HG03342 (cell line): ENCODE measurements around the gene DMKN.
A peak's percentile ranks its signal among the peaks of the same experiment; 100 is the strongest.

Experiments used
- ATAC-seq: cut with Tn5 transposase; IDR thresholded peaks from one replicate; pipeline ENCODE4 v1.9.1; 2021; ENCODE audit warnings: mild to moderate bottlenecking, moderate library complexity; ENCODE audit not compliant: unreplicated experiment

DMKN gene, protein sequence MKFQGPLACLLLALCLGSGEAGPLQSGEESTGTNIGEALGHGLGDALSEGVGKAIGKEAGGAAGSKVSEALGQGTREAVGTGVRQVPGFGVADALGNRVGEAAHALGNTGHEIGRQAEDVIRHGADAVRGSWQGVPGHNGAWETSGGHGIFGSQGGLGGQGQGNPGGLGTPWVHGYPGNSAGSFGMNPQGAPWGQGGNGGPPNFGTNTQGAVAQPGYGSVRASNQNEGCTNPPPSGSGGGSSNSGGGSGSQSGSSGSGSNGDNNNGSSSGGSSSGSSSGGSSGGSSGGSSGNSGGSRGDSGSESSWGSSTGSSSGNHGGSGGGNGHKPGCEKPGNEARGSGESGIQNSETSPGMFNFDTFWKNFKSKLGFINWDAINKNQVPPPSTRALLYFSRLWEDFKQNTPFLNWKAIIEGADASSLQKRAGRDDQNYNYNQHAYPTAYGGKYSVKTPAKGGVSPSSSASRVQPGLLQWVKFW

DNA sequence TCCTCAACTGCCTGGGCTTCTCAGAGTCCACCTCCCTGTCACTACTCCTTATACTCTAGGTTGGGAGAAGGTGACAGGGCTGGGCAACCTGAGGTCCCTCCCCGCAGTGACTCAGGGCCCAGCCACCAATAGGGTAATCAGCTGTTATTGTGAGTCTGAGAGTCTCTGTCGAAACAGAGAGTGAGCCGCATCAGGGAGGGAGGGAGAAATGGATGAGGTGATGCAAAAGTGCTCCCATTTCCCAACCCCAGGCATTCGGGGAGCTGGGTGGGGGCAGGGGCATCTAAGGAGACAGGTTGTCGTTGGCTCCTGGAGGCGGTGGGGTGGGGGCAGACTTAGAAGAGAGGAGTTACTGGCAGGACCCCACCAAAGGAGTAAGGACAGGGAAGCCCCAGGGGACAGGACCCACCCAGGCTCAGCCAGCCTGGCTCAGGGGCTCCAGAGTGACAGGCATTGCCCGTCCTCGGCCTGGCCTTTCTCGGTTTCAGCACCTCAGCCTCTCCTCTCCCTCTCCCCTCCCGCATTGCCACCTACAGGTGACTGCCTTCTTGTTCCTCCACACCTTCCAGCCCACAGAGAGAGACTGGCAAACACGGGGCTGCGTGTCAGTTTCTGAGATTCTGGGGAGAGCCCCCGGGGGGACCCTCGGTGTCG lies at the start of gene DMKN:
DMKN (minus strand) TSS at position 22 of the 654 bp plus-strand sequence. CDS start 174 bp downstream, outside the sequence.
- ATAC-seq: no peak

DNA sequence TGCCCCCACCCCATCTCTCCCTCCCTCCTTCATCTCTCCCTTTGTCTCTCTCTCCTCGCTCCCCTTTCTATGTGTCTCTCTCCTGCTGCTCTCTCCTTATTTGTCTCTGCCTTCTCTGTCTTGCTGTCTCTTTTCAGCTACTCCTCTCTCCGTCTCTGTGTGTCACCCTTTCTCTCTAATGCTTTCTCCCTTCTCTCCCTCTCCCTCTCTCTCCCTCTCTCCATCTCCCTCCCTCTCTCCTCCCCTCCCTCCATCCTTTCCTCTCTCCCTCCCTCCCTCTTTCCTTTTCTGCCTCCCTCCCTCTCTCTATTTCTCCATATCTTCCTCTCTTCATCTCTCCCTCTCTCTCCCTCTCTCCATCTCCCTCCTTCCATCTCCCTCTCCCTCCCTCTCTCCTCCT lies 49.3 kb upstream of the DMKN start:
- ATAC-seq: no peak

DNA sequence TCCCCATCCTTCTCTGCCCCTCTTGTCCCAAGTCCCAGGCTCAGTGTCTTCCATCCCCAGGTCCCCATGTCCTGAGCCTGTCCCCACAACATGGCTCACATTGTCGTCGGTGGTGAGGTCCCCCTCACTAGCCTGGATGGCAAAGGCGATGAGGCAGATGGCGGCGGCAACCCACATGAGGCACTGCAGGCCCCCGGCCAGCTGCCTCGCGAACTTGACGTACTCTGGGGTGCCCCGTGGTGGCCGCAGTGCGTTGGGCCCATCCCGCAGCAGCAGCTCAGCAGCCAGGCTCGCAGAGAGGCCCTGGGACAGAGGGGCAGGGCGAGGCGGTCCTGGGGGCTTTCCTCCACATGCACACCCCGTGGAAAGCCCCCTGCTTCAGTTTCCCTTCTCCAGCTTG lies 48.9 kb upstream of the DMKN start:
- no peak for ATAC-seq

DNA sequence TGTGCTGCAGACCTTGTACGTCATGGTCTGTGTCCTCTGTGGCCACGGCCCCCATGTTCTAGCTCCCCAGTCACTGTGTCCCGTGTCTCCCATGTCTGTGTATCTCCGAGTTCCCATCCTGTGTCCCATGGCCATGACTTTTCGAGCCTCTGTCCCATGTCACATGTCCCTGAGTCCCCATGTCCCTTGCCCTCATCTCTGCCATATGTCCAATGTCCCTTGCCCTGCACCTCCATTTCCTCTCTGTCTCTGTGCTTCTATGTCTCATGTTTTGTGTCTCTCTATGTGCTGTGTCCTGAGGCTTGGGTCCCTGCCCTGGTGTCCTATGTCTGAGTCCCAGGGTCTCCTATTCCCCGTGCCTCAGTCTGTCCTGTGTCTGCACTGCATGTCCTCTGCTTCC lies 48.0 kb upstream of the DMKN start:
- no peak for ATAC-seq

DNA sequence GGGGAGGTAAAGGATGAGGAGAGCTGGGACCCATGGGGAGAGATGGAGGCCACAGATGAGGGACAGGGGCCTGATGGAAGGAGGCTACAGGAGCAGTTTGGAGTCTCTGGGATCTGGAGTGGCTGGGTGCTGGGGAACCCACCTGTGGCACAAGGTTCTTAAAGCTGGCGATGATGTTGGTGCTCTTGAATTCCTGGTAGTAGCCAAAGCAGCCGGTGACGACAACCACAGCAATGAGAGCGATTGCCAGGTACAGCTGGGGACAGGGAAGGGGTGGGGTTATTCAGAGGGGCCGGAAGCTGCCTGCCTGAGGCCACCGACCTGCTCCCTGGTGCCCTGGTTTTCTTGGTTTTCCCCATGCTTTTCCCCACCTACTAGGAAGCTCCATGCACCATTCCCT lies 47.2 kb upstream of the DMKN start:
- ATAC-seq: no peak

DNA sequence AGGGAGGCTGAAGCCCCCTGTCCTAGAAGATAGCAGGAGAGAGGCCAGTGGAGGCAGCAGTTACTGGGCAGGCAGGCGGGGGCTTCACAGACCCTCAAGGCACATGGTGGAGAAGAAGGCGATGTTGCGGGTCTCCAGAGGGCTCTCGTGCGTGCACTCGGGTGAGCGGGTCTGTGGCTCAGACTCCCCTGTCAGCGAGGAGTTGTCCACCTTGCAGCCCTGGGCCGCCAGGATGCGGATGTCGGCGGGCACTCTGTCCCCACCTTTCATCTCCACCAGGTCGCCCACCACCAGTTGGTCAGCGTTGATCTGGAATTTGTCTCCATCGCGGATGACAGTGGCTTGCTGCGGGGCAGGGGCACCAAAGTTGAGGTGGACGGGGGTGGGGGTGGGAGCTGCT lies 46.8 kb upstream of the DMKN start:
- no peak for ATAC-seq

DNA sequence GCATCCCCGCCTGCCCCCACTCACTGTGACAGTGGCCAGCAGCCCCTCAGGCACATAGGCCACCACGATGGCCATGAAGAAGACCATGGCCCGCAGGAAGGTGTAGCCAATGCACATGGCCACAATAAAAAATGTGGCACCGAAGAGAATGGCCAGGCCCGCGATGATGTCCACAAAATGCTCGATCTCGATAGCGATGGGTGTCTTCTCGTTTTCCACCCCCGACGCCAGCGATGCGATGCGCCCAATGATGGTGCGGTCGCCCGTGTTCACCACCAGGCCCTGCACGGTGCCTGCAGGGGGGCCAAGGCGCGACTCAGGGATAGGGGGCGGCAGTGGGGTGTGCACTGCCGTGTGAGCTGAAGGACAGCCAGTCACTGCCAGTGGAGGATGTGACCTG lies 46.3 kb upstream of the DMKN start:
- no peak for ATAC-seq

DNA sequence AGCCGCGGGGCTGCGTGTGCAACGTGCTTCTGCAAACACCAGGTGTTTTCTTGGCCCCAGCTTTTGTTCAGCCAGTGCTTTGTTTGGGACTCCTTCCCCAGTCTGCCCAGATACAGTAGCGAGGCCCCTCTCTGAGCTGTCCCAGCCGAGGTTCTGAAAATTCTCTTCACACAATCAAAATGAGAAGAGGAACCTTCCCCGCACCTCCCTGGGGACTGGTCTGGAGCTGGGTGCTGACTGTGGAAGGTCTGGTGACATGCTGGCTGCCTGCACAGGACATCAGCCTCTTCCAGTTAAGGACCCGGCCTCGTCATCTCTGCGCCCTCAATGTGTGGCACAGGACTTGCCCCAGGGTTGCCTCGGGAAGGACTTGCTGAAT lies 45.8 kb upstream of the DMKN start:
- peak; percentile 65 for ATAC-seq

DNA sequence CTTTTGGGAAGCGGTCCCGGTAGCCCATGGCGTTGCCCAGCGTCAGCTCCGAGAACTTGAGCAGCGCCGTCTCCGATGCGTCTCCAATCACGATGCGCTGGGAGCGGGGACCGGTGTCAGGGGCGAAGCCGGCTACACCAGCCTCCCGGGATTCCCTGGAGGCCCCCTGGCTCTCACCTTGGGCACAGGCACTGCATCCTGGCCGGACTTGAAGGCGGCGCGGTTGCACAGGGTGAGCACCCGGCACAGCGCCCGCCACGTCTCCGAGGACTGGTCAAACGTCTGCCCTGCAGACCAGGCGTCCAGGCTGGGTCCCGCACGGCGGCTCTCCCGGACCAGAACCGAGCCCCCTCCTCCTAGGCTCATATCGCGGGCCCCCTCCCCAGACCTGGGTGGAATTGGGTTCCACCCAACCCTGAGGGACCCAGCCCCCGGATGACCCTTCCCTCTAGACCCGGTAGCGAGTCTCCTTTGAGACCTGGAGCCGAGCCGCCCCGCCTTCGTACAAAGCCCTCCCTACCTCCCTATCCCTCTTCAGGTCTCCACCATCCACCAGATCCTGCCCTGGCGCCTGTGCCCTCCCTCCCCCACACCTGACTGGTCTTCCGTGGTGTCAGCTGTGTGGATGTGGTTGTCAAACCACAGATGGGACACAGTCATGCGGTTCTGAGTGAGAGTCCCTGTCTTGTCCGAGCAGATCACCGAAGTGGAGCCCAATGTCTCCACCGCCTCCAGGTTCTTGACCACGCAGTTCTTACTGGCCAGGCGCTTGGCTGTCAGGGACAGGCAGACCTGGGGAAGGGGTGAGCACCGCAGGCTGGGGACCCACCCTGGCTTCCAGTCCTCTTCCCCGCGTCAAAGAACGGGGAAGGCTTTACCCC lies 45.2 kb upstream of the DMKN start:
- no peak for ATAC-seq

DNA sequence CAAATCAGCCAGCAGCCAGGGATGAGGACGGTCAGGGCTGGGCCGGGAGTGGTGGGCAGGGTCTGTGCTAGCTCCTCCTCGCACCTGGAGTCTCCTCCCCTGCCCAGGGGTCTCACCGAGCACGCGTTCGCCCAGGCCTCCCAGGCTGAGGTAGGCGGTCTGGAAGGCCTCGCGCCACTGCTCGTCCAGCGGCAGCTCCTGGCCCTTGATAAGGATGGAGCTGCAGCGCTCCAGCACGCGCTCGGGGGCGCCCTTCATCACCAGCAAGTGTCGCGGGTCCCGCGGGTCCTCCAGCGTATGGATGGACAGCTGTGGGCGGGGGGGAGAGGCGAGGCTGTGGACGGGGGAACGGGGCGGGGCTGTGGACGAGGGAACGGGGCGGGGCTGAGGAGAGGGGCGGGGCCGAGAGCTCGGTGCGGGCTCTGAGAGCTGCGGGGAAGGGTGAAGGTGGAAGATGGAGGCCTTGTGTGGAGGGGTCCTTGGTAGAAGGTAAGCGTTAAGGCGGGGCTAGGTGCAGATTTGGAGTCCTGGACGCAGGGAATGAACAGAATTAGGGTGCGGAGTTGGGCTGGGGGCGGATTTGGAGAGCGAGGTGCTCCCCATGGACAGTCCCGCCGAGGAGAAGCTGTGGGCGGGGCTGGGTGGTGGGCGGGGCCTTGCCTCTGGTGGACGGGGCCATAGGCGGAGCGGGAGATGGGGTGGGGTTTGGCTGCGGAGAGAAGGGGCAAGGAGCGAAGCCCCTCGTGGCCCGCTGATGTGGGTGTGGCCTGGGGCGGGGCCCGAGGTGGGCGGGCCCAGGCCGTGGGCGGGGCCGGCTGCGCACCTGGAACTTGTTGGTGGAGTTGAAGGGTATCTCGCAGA lies 44.3 kb upstream of the DMKN start:
- ATAC-seq: no peak

DNA sequence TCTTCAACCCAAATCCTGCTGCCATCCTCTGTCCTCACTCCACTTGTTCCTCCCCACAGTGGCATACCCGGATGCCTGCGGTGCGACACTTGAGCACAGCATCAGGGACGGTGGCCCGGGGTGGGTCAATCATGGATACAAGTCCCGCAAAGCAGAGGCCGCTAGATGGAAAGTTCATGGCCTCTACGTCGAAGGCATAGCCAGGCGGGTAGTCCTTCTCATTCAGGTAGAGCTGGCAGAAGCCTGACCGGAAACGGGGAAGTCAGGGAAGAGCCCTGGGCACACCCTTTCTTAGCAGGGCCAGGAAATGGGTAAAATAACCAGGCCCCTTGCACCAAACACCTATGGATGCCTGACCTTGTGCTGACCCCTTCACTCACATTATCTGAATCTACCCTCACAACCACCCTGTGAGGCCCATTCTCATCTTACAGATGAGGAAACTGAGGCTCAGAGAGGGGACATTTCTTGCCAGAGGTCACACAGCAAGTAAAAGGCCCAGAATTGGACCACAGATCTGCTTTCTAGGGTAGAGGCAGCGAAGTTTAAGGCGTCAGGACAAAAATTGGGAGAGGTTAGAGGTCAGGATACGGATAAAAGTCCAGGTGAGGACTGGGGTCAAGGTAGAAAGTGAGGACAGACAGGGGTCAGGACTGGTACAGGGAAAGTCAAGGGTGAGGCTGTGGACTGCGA lies 43.5 kb upstream of the DMKN start:
- ATAC-seq: no peak

DNA sequence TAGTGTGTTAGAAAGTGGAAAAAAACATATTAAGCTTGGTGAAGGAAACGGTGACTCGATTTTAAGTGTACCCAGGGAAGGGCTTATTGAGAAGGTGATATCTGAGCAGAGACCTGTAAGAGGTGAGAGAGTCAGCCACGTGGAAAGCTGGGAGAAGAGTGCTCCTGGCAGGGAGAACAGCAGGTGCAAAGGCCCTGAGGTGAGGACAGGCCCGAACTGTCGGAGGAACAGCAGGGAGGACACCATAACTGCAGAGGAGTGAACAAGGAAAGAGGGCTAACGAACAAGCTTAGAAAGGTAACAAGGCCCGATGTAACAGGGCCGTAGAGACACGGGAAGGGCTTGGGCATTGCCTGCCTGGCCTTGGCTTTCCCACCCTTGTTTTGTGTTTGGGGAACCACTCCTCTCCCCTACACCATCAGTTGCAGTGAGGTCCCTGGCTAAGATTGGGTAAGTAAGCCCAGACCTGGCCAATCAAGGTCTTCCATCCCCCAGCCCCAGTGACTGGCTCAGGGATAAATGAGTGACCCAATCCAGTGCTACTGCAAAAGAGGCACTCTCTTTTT lies 42.7 kb upstream of the DMKN start:
- ATAC-seq: no peak

DNA sequence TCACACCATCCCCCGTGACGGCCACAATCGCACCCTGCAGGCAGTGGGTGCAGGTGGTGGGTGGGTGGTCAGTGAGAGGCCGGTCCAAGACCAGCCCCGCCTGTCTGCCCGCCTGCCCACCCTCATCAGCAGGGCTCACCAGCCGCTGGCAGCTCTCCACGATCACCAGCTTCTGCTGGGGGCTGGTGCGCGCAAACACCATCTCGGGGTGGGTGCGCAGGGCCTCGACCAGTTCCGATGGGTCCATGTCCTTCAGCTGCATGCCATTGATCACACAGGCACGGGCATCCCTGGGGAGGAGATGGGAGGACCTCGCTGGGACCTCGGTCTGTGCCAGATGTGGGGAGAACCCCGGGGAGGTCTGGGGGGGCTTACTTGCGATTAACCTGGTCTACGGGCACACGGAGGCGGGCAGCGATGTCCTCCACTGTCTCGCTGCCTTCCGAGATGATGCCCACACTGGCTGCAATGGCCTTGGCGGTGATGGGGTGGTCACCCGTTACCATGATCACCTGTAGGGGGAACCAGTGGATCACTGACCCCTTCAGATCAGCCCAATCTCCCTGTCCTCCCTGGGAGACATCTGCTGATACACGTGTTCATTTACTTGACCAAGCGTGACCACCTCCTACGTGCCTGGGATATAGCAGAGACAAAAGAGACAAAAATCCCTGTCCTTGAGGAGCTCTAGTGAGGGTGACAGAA lies 42.0 kb upstream of the DMKN start:
- ATAC-seq: no peak

DNA sequence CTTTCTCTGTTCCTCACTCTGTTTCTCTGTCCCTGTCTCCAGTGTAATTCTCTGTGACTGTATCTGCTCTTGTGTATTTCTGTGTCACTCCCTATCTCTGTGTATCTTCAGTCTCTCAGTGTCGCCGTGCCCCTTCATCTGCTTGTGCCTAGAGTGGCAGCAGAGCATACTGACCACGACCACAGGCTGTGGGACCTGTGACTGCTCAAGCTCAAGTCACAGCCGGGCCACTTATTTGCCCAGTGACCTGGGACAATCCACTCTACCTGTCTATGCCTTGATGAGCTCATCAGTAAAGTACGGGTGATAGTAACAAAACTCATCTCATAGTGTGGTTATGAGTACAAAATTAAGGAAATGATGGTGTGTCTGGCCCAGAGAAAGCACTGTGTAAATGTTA lies 40.6 kb upstream of the DMKN start:
- no peak for ATAC-seq

DNA sequence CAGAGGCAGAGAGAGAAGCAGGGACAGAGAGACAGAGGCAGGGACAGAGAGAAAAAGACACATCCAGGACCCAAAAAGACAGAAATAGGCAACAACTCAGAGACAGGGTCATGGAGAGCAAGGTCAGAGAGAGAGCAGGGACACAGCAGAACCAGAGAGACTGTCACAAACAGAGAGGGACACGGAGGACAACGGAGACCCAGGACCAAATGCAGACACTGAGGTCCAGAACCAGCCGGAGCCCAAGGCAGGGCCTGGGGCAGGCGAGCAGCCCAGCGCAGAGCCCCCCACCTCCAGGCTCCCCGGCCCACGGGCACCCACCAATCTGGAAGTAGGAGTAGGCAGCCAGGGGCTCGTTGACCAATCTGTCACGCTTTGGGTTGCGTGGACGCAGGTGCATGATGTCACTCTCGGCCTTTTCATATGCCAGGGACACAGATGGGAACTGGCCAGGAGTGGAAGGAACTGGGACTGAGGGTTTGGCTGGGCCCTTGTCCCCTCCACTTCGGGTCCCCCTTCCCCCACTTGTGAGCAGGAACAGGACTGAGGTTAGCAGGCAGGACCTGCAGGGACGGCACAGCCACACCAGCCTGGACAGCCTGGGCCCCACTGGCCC lies 40.0 kb upstream of the DMKN start:
- ATAC-seq: no peak

DNA sequence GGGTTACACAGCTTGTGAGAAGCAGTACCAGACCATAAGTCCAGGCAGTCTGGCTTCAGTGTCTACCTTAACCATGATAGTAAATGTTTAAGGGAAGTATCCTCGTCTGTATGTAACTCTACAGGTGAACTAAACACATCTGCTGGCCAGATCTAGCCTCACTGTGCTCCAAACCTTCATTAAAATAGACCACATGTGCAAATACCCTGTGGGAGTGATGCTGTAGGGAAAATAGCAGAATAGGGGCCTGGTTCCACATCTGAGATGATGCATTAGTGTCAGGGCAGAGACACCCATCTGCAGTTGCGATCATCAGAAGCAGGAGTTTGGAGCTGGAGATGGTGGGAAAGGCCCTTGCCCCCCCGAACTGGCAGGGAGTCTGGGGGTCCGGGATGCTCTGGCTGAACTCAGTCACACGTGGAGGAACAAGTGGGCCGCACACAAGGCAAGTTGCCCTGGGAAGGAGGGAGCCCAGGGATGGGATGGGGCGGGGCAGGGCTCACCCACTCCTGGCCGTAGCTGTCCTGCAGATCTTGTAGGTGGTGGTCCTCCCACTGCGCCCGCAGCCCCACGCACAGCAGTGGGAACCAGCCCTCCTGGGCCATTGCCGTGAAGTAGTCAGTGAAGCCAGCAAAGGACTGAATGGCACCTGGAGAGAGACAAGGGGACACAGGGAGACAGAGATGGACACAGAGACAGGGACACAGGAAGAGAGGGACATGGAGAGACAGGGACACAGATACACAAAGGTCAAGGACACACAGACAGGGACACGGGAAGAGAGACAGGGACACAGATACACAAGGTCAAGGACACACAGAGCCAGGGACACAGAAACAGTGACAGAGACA lies 39.3 kb upstream of the DMKN start:
- no peak for ATAC-seq

DNA sequence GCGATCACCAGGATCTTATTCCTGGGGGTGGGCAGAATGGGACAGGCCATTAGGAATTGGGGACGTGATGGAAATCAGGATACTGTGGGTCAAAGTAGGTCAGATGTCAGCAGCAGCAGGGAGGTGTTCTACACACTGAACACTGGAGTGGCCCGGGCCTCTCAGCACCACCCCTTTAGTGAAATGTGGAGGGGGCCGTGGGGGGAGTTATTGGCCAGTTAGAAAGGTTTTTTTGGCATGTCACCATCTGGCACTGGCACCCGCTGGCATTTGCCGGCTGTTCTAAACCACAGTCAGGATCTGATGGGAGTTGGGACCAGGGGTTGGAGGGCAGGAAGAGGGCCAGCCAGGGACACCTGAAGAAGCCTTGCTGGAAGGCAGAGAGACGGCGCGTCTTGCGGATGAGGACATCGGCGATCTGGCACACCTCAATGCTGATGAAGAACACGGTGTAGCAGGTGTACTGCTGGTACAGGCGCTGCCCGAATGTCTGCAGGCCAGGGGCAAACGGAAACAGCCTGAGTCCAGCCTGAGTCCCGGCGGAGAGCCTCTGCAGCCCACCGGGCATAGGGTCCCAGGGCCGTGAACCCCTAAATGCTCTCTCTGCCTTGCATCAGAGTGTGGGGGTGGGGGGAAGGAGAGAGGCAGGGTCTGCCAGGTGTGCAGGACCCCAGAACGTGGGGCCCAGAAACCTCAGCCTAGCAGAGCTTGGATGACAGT lies 37.8 kb upstream of the DMKN start:
- no peak for ATAC-seq
